Measurements from ENCODE around the gene TCEAL4.
"Not testable (repeated sequence)": the region's sequence is repeated elsewhere in the genome, so short reads cannot be mapped to it uniquely, and the experiment has no call there.

Gene TCEAL4

GRCh38 chrX:103595202-103595601 lies 9.9 kb downstream of the TCEAL4 start:
- FAIRE-seq, result not testable (repeated sequence)

DNA sequence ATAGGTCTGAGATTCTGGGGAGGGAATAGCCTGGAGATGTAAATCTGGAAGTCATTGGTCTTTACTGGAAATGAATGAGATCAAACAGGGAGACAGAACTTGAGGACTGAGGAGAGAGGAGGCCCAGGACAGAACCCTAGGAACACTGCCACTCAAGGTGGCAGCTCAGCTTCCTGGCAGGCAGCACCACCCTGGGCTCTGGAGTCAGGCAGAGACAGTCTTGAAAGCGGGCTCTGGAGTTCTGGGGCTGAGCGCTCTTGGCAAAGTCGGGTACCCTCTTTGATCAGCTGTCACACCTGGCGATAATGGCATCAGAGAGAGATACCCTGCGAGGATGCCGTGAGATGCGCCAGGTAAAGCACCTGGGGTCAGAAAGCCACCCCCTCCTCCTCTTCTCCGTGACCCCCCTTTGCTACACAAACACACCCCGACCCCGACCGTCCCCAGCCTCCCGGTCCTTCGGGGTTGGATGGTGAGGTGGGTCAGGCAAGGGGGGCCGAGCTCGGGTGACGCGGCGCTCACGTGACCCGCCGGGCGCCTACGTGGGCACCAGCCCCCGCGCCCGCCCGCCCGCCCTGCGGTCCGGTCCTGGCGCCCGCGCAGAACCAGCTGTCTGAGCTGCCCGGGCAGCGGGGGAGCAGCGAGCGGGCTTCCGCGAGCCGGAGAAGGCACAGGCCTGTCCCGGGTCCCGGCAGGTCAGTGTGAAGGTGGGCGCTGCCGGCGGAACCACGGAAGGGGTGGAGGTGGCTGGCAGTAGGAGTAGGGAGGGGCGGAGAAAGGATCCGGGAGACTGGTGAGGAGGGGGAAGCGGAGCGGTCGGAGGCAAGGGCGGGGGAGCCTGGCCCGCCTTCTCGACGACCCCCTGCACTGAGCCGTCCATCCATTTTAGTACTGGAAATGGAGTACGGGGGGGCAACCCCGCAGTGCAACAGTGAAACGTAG lies 22.3 kb downstream of the TCEAL4 start, which contains the start of gene TCEAL3:
Gene TCEAL3 (plus strand): TSS at position 600 of the 942 bp plus-strand sequence. CDS start 1,102 bp downstream, outside the sequence.
- no peak for FAIRE-seq

DNA sequence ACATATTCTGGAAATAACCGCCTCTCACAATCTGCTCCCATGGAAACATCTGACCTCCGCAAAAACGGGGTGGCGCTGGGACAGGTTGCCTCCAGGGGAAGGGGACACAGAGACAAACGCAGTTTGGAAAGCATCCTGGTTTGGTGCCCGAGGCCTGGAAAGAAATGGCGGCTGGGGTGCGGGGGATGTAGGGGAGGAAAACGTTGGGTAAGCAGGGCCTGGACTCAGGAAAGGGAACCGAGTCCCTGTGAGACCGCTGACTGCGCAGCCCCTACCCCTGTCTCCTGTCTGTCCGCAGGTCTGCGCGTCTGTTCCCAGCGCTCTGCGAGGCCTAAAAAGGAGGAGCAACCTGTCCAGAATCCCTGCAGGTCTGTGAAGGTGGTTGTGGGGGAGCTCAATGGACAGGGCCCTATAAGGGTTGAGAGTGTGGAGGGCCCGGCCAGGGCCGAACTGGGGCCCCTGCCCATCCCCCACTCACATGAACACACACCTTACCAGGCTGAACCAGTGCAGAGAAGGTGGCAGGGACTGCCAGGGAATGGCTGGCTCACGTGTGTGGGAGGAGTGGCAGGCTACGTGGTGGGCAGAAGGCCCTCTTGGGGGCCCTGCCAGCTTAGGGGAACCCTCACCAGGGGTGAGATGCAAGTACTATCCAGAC lies 23.1 kb downstream of the TCEAL4 start:
- no peak for FAIRE-seq

DNA sequence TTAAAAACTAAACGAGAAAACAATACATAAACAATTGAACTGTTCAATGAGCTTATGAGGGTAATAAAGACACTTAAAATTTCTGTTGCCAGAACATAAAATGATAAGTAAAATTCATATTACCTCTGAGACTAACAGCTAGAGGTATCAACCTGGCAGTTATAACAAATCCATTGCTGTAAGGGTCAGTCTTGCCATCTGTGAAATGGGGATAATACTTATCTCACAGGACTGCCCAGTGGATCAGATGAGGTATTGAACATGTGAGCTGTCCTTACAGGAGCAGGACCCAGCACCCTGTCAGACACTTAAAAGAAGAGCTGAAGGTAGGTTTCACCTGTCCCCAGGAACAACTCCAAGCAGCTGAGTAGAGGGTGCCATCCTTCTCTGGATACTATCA lies 25.0 kb downstream of the TCEAL4 start:
- FAIRE-seq, result no peak

DNA sequence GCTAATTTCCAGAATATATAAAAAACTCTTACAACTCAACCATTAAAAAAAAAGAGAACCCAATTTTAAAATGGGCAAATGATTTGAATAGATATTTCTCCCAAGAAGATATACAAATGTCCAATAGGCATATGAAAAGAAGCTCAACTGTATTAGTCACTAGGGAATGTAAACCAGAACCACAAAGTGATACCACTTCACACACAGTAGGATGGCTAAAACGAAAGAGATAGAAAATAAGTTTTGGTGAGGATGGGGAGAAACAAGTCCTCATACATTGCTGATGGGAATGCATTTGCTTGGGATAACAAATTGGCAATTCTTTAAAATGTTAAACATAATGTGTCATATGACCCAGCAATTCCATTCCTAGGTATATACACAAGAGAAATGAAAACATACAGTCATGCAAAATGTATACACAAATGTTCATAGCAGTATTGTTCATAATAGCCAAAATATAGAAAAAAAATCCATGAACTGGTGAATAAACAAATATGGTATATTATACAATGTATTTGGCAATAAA lies 28.1 kb downstream of the TCEAL4 start:
- no peak for FAIRE-seq

- FAIRE-seq, result no peak
These were observed 29.7 kb downstream of the TCEAL4 start for GRCh38 chrX:103614999-103615398.

DNA sequence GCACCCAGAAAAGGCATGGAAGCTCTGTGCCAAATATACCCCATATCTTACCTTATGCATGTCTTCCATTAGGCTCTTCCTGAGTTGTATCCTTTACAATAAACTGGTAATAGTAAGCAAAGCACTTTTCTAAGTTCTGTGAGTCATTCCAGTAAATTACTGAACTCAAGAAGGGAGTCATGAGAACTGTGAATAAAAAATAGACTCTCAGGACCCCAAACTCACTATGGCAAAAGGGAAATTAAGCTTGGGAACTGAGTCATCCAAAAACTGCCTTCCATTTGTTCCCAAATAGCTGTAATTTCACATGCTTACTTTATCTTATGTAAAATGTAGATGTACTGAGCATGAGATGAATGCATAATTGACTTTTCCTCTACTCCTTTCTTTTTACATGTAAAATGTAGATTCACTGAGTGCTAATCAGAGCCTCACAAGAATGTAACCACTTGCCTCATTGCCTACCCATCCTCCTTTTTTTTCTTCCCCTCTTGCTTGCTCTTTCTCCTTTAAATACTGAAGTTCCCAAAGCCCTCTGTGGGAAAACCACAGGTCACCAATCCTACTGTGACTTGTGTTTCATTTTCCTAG lies 30.6 kb downstream of the TCEAL4 start:
- no peak for FAIRE-seq

DNA sequence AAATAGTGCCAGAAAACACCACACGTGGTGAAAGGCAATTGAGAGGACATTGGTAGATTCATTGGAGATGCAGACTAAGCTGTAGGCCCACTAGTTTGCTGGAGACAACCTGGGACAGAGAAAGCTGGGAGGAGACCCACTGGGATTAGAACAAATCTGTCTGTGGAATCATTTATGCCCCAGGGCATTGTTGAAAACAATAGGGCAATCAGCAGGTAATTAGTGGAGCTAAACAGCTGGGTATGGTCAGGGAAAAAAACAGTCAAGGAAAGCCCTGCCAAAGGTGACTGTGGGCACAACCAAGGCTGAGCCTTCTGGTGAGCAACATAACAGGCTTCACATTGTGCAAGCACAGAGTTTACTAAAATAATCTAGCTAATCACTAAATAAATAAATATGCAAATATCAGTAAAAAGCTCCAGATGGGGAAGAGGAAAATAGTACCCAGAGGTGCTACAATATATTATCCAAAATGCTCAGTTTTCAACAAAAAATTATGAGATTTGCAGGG lies 31.4 kb downstream of the TCEAL4 start:
- no peak for FAIRE-seq

DNA sequence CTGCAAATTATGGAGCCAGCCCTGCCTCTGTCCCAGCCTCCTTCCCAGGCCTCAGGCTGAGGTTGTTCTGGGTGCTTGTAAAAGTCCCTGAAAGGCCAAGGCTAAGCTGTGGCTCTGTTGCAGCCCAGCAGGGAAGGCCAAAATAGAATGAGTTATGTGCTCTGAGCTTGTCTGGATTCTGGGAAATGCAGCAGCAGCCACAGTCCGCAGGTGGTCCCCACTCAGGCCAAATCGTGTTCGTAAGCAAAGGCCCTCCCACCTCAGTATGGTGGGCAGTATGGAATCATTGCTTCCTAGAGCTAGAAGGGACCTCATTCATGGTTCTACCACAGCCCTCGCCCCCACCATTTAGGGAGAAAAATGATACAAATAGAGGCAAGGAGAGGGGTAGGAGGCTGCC lies 38.8 kb downstream of the TCEAL4 start:
- FAIRE-seq, result no peak

GRCh38 chrX:103626855-103627254 lies 41.5 kb downstream of the TCEAL4 start:
- FAIRE-seq, result no peak

GRCh38 chrX:103628386-103629317 lies 43.3 kb downstream of the TCEAL4 start, which contains the start of gene TCEAL1:
Gene TCEAL1, plus strand, starts transcription at chrX:103628975. Its CDS starts 942 bp downstream, at chrX:103629917.
- FAIRE-seq, result no peak

GRCh38 chrX:103629318-103630170 lies 44.2 kb downstream of the TCEAL4 start:
- FAIRE-seq, result no peak

- FAIRE-seq, result no peak
These were observed 44.8 kb downstream of the TCEAL4 start for GRCh38 chrX:103630171-103630511.

GRCh38 chrX:103631145-103631544 lies 45.8 kb downstream of the TCEAL4 start:
- FAIRE-seq, result no peak

- no peak for FAIRE-seq
These were observed 50.1 kb downstream of the TCEAL4 start for GRCh38 chrX:103635436-103635835.
